SK-N-MC (cell line): ENCODE measurements around the gene NFS1.

Experiments
- EZH2 ChIP-seq: fragments of 200-600 bp; sonication (generic); IDR thresholded peaks from one replicate; pipeline ENCODE4 v1.6.1; 2017; ENCODE audit warnings: antibody characterized with exemption
- FOXP2 ChIP-seq: optimal IDR thresholded peaks from 2 replicates; pipeline ENCODE3; 2011; ENCODE audit warnings: mild to moderate bottlenecking, moderate library complexity; ENCODE audit not compliant: insufficient read depth; ENCODE audit errors: extremely low read length, control extremely low read depth
- POLR2AphosphoS5 ChIP-seq: IDR thresholded peaks from 2 replicates; pipeline ENCODE4 v1.6.1; 2012; ENCODE audit warnings: mild to moderate bottlenecking, low read depth, low read length, borderline replicate concordance

GRCh38 chr20:35665949-35666288, 33.2 kb downstream of the NFS1 start:
- TF ChIP-seq EZH2 (no peak), POLR2AphosphoS5 (no peak), FOXP2 (no peak)
